DMS53 (cell line): Measurements from ENCODE around the gene PSG6.
A peak's percentile ranks its signal among the peaks of the same experiment; 100 is the strongest.
"Not testable (repeated sequence)": the region's sequence is repeated elsewhere in the genome, so short reads cannot be mapped to it uniquely, and the experiment has no call there.

Experiments used
- DNase-seq: peaks from one replicate; lab custom pipeline; 2025; lab: John Stamatoyannopoulos, UW

PSG6 gene

GRCh38 chr19:42906162-42906561 lies 11.5 kb downstream of the PSG6 start:
- not testable (repeated sequence) for DNase-seq

- DNase-seq = not testable (repeated sequence)
Measured at GRCh38 chr19:42900561-42900960, 17.1 kb downstream of the PSG6 start.

- not testable (repeated sequence) for DNase-seq
Measured at GRCh38 chr19:42899674-42900073, 18.0 kb downstream of the PSG6 start.

DNA sequence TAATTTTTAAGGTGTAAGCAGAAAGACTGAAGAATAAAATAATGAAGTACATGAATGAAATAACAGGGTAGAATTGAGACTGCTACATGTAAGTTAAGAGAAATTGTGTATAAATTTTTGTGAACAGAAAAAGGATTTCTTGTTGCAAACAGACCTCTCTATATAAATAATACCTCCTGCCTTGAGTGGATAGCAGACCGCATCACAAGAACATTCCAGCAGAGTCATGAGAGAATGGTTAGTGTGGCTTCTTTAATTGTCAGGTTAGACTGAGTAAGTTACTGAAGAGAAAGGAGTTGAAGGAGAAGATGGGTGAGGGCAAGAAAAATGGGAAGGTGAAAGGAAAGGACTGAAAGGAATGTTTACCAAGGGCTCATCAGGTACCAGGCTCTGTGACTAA lies 18.6 kb downstream of the PSG6 start:
- DNase-seq = not testable (repeated sequence)

DNA sequence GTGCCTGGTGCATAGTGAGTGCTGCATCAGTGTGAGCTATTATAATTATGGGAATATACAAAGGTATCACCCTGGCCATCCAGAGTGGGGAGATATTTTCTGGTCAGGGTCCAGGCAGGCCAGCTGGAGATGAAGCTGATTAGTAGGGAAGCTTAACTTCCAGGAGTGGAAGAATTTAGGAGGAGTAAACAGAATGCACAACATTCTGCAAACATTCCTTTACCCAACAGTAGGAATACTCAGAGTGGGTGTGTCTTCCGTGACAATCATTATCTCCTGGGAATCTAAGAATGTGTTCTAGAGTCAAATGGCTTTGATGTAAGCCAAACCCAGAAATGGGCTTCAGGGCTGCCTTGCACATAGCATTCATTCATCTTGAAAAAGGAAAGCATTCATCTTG lies 19.0 kb downstream of the PSG6 start:
- DNase-seq = not testable (repeated sequence)

DNA sequence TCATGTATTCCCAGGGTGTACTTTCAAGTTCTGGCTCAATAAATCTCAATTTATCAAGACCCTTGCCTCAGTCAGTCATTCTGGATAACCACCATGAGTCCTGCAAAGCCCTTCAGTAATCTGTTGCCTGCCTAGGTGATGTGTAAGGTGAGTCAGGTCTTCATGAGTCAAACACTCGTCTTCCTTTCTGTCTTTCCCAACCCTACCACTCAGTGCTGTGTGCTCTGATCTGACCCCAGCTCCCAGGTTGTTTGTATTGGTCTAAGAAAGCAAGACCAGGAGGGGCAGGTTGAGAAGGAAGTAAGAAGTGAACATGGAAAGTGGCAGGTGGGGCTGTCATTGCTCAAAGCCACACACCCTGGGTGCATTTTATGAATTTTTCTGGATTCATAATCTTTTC lies 20.0 kb downstream of the PSG6 start:
- DNase-seq = not testable (repeated sequence)

- not testable (repeated sequence) for DNase-seq
Measured at GRCh38 chr19:42890446-42890845, 27.2 kb downstream of the PSG6 start.

- not testable (repeated sequence) for DNase-seq
Measured at GRCh38 chr19:42887876-42888445, 29.7 kb downstream of the PSG6 start.

GRCh38 chr19:42882730-42883129 lies 35.0 kb downstream of the PSG6 start:
- not testable (repeated sequence) for DNase-seq

DNA sequence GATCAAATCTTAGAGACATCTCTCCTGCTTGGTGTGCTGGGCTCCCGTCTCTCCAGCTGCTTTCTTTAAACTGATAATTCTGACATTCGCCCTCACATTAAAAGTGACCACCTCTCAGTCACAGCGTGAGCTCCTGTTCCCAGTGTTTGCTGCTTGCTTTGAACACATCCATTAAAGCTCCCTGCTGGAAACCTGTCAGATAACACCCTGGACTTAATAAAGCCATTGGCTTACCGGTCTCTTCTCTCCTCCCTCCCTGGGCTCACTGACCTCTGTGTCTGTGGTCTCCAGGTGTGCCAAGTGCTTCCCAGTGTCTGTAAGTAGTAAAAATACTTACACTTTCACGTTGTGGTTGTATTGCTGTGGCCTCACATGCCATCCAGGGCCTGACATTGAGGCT lies 35.7 kb downstream of the PSG6 start:
- DNase-seq = not testable (repeated sequence)

DNA sequence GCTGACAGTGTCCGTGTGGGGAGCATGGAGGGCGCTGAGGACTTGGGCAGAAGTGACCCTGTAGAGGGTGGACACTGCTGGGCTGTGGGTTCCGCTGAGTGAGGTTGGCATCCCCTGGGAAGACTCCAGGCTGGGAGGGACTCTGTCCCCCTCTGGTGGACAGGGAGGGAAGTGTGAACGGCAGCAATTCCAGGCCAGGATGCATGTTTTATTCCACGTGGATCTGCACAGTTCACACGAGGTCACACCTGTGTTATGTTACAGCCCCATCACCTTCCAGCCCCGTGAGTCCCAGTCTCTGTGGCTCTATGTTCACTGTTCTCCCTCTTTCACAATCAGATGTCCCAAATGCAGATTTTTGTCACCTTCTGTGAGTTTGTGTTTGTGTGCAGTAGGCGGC lies 36.4 kb downstream of the PSG6 start:
- DNase-seq = peak; percentile 14

- DNase-seq = not testable (repeated sequence)
Measured at GRCh38 chr19:42880621-42881020, 37.1 kb downstream of the PSG6 start.

GRCh38 chr19:42879613-42880012 lies 38.1 kb downstream of the PSG6 start, which contains the start of gene PSG1:
PSG1 (minus strand) TSS chr19:42879713; CDS start chr19:42879581, 132 bp downstream.
- no peak for DNase-seq

- not testable (repeated sequence) for DNase-seq
Measured at GRCh38 chr19:42876596-42876995, 41.1 kb downstream of the PSG6 start.

- DNase-seq = not testable (repeated sequence)
Measured at GRCh38 chr19:42875881-42876280, 41.8 kb downstream of the PSG6 start.

DNA sequence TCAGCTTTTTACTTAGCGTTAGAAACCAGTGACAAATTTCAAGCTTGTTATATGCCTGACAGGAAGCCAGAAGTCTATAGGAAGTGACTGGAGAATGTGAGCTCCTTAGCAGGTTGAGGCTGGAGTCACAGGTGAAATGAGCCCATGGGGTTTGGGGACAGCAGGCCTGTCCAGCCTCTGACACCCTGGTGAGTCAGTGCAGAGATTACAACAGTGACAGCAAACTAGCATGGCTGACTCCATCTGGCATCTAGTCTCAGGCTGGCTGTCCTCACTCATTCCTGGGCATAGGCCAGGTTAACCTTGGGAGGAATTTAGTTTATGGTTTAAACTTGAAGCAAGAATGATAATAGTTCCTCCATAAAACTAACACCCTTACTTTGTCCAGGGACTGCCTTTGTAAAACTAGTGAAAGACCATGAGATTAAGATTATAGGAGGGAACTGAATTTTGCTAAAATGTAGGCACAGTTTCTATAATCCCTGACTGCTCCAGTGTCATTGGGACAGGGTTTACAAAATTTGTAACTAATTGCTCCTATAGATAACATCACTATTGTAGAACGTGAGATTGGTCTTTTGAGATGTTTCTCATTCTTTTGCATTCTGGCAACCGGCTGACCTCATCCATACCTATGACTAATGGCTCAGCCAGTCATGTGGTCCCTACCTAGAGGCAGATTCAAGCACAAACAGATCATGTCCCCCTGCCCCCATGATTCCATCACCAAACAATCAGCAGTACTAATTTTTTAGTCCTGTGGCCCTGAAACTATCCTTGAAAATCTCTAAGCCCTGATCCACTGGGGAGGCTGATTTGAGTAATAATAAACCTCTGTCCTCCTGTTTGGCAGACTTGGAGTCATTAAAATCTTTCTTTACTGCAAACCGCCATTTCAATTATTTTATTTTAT lies 42.5 kb downstream of the PSG6 start:
- DNase-seq = not testable (repeated sequence)

GRCh38 chr19:42874136-42874535 lies 43.6 kb downstream of the PSG6 start:
- DNase-seq = not testable (repeated sequence)

GRCh38 chr19:42872608-42873007 lies 45.1 kb downstream of the PSG6 start:
- DNase-seq = no peak

GRCh38 chr19:42857544-42857867 lies 60.2 kb downstream of the PSG6 start:
- no peak for DNase-seq

- peak; percentile 8 for DNase-seq
Measured at GRCh38 chr19:42856866-42857543, 60.7 kb downstream of the PSG6 start.

DNA sequence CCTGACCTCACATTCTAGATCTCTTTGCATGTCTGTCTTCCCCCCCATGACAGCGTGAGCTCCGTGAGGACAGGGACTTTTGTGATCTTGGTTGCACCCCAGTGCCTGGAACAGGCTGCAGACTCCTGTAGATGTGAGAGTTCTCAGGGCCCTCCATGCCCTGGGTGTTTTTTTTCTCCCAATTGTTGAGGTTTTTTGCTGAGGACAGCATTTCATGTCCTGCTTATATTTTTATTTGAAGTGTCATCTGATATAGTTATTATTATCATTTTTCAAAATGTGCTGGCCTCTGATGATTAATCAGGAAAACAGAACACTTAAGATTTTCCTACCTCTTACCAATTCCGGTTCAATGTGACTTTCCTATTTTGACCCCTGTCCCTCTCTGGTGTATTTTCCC lies 62.9 kb downstream of the PSG6 start:
- DNase-seq = not testable (repeated sequence)

DNA sequence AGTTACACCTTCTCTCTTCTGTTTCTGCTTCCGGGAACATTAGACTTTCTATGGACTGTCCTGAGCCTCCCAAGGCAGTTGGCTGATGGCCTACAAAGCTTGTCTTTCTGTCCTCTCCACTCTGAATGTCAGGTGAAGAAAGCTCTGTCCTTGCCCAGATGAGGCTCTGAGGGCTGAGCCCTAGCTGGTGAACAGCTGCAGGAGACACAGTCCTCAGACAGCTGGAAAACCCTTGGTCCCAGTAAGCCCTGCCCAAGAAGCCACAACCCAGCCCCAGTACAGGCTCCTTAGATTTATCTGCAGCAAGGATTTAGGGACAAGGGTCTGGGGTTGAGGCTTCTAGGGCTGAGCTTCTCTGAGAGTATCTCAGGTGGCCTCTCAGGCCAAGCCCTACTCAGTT lies 64.5 kb downstream of the PSG6 start:
- DNase-seq = not testable (repeated sequence)

GRCh38 chr19:42852821-42853220 lies 64.9 kb downstream of the PSG6 start:
- DNase-seq = not testable (repeated sequence)
